GM18520 (cell line): ENCODE measurements around the gene NACA.
"Not testable (repeated sequence)": the region's sequence is repeated elsewhere in the genome, so short reads cannot be mapped to it uniquely, and the experiment has no call there.

Experiments
- ATAC-seq: cut with Tn5 transposase; IDR thresholded peaks from one replicate; pipeline ENCODE4 v1.9.1; 2021; ENCODE audit not compliant: unreplicated experiment

The NACA gene

DNA sequence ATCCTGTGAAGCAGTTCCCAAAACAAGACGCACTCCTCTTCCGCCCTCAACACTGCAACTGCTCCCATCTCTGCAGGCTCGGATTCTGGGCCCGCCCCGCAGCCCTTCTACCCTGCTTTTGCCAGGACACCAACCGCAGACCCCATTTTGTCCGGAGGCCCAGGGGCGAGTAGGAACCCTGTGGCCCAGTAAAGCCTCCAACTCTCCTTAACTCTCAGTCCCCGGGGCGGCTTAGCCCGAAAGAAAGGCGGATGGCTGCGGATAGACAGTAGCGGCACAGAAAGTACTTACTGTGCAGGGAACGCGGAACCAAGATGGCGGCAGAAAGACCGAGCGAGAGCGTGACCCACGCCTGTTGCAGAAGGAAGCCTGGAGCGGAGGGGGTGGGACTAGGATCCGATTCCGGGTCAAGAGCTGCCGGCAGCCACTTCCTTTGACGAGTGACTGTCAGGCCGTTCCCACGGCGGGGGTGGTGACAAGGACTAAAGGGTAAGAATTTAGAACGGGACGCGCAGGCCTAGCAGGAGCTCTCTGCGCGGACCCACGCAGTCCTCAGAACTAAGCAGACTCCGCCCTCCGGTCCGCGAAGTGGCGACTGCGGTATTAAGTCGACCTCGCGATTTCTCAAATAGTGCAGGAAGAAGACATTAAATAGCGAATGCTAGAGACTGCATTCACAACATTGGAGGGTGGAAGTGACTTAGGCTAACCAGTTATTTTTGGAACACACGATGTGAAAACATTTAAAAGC is at the start of gene NACA:
TSS of gene NACA (minus strand) at position 328 of the 751 bp plus-strand sequence. CDS start 778 bp downstream, outside the sequence.
- peak; percentile 93 for ATAC-seq

DNA sequence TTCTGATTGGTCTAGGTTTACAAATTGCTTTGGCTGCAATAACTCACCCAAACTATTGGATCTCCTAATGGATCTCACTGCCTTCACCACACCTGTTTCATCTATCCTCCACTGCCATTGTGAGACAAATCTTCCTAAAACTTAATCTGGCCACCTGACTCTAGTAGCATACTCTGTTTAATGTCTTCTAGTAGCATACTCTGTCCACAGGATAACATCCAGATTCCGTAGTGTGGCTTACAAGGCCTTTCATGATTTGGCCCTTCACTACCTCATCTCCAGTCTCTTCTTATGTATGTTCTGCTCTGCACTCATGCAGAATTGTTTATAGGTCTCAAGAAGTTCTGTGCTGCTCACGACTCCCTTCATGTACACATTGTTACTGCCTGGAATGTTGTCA is 48.0 kb upstream of the NACA start:
- no peak for ATAC-seq

DNA sequence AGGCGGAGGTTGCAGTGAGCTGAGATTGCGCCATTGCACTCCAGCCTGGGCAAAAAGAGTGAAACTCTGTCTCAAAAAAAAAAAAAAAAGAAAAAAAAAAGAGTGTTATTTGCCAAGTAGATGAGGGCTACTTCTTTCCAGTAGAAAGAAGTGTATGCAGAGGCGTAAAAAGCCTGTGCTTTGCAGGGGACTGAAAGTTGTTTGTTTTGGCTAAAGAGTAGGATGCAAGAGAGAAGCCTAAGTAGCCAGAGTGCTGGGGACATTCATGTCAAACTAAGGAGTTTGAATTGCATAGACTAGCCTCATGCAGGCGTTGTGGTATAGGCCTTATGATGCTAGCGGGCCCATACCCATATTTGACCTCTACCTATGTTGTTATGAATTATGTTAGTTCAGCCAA is 47.5 kb upstream of the NACA start:
- ATAC-seq, result no peak

DNA sequence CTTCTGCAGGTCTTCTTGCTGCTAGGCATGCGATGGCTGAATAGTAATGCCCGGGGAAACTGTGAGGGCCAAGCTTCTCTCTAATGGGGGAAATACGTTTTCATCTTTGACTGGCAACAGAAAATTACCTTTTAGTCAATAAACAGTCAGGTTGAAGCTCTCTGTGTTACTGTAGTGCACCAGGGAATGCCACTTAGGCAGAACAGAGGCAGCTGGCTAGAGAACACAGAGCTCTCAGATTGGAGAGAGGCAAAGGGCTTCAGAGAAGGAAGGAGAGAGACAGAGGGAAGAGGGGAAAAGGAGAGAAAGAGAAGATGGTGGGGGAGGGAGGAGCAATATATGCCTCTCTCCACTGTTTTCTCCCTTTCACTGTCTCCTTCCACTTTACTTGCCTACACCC is 44.8 kb upstream of the NACA start:
- ATAC-seq, result no peak

DNA sequence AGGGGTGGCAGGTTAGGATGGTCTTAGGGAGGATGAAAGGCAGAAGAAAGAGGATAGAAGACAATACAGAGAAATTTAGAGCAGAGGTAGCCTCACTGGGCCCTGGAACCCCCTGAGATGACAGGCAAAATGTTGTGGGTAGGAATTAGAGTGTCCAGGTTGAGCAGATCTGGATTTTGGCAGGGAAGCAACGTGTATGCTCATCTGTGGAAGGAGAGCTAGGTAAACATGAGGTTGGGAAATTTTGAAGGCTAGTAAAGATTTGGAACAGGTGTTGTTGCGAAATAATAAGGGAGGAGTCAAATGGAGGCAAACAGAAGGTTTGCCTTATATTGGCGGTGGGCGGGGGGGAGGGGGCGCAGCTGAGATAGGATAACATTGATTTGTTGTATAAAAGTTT is 43.3 kb upstream of the NACA start:
- ATAC-seq, result no peak

DNA sequence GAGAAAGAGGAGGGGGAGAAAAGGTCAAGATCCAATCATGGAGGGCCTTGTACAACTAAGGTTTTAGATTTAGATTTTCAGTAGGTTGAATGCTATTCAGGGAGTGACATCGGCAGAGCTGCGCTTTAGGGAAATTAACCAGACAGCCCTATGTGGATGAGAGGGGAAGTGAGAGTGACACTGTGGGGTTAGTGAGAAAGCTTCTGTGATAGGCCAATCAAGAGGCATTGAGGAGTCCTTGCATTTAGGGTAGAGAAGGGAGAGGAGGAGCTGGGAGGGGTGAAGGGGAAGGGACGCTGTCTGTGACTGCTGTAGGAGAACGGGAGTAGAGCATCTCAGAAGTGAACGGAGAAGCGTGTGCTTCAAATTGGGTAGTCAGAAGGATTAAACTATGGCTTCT is 41.4 kb upstream of the NACA start:
- peak; percentile 94 for ATAC-seq

DNA sequence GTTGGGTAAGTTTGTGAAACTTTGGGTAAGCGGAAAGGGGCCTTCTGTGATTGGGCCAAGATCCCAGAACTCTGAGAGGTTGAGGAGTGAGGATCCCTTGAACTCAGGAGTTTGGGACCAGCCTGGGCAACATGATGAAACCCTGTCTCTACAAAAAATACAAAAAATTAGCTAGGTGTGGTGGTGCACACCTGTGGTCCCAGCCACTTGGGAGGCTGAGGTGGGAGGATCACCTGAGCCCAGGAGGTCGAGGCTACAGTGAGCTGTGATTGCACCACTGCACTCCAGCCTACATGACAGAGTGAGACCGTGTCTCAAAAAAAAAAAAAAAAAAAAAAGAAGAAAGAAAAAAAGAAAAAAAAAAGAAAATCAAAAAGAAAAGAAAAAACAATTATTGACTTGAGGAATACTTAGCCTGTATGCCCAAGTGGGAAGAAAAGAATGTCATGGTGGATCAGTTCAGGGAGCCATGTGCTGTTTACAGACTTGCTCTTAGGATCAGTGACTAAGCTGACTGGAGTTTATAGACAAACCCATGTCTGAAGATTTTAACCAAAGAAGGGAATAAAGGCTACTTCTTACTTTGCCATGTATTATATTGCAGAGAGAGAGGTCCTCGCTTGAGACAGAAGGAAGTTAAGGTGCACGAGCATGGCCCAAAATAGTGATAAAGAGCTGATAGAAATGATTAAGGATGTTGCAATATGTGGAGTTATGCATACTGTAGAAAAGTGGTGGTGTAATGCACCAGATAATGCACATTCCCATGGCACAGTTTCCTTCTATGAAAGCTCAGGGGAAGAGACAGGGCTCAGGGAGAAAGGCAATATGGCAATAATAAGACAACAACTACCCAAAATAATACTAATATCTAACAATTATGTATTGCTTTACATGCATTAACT is 38.9 kb upstream of the NACA start:
- ATAC-seq, result no peak

DNA sequence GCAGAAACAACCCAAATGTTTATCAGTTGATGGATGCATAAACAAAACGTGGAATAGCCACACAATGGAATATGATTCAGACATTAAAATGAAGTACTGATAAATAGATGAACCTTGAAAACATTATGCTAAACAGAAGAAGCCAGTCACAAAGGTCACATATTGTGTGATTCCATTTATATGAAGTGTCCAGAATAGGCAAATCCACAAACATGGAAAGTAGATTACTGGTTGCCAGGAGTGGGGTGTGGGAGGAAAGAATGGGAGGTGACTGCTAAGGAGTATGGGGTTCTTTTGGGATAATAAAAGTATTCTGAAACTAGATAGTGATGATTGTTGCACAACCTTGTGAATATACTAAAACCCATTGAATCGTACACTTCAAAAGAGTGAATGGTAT is 36.7 kb upstream of the NACA start:
- no peak for ATAC-seq

DNA sequence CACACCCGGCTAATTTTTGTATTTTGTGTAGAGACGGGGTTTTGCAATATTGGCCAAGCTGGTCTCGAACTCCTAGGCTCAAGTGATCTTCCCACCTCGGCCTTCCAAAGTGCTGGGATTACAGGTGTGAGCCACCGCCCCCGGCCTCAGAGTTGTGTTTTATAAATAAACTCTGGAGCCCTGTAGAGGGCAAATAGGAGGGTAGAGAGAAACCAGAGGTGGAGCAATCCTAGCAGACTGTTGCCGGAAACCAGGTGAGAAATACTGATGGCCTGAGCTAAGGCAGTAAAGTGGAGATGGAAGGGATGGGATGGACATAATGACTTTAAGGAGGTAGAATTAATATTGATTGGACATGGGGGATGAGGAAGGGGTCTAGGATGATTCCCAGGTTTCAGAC is 35.4 kb upstream of the NACA start:
- no peak for ATAC-seq

DNA sequence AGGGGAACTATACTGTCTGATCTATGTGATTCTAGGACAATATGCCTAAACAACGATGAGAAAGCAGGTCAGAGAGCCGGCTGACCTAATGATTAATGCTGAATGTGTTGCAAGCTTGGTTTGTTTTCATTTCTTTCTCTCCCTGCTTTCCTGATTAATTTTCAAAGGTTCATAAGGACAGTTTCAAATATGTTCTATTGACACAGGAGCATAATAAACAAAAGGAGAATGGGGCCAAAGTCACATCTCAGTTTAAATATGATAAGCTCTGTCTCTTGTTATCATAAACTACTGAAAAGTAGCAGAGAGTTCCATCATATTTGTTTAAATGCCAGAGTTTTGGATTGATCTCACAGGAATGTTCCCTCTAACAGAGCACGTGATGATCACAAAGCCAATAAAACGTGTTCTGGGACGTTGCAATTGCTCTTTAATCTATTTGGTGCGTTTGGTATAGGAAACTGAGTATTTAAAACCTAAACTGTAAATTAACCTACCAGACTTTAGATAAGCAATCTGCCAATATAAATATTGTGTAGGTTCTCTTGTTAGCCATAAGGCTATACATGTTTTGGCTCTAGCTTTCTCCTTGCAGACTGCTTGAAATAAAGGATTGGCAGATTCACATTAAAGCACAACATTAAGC is 34.3 kb upstream of the NACA start:
- ATAC-seq, result no peak

DNA sequence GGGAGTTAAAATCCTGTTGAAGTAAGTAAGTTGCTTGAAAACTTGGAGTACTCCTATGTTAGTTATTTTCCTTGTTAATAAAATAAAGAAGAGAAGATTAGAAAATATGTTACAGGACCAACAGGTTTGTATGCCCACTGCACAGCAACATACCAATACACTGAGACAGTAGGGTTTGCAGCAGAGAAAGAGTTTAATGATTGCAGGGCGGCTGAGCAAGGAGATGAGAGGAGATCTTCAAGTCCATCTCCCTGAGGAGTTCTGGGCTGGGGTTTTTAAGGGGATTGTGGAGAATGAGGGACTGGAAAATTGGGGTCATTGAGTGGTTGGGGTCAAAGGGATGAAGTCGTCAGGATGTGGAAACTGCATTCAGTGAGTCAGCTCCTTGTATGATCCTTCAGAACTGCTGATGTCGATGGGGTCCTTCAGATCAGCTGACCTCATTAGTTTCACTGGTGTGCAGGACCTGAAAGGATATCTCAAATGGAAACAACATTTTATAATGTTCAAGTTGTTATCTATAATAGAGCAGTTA is 33.7 kb upstream of the NACA start:
- ATAC-seq, result no peak

DNA sequence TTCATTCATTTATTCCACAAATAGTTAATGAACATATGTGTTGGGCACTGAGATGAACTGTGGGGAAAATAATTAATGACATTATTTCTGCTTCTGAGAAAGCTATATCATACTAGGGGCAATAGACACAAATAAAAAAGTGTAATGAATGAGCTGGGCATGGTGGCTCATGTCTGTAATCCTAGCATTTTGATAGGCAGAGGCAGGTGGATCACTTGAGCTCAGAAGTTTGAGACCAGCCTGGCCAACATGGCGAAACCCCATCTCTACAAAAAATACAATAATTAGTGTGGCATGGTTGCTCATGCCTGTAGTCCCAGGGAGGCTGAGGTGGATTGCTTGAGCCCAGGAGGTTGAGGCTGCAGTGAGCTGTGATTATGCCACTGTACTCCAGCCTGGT is 32.9 kb upstream of the NACA start:
- not testable (repeated sequence) for ATAC-seq

DNA sequence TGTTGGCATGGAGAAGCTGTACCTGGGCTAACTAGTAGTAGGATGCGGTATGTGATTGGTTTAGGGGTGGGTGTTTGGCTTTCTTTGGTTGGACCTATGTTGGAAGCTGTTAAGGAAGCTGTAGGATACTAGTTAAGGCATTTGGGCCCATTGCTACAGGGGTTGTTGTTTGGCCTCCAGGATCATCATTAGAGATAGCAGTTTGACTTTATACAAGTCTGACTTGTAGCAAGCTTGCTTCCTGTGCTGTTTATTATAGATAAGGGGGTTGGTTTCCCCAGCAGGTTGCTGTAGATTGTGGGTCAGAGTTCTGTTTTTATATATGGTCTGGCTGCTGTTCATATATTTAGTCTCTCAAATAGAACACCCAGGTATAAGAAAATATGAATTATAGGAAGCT is 28.5 kb upstream of the NACA start:
- ATAC-seq, result no peak

DNA sequence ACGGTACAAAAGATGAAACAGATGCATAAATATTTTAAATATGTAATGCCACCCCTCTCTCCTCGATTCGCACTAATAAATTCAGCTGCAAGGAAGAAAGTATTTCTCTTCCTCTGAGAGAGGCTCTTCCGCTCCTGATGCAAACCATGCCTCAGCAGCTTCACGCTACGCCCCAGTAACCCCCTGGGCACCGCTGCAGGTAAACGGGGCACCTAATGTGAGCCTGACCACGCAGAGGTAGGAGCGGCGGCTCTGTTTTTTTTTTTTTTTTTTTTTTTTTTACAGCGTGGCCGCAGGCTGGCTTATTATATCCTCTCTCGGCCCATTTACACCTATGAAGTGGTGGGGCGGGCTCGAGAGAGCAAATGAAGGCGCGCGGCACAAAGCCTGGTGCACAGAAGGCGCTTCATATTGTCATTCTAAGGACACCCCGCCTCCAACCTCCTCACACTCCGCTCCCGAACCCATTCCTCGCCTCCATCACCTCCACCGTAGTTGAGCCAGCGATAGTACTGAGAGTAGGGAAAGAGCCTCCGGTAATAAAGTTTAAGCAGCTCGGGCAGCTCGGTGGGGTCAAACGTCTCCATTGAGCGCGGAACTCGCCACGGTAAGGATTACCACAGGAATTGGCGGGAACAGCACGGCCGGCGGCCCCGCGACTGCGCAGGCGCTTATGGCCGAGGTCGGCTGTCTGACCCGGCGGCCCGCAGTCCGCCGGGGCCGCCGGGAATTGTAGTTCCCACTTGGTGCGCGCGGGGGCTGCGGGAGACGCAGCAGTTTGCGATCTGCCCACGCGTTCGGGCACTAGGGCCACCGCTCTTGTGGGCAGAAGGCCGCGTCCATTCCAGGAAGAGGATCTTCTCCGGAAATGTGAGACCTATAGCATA is 26.9 kb upstream of the NACA start, which contains the start of gene PRIM1:
TSS of gene PRIM1 (minus strand) at position 612 of the 887 bp plus-strand sequence. CDS start at position 587, 25 bp downstream.
- peak; percentile 62 for ATAC-seq

DNA sequence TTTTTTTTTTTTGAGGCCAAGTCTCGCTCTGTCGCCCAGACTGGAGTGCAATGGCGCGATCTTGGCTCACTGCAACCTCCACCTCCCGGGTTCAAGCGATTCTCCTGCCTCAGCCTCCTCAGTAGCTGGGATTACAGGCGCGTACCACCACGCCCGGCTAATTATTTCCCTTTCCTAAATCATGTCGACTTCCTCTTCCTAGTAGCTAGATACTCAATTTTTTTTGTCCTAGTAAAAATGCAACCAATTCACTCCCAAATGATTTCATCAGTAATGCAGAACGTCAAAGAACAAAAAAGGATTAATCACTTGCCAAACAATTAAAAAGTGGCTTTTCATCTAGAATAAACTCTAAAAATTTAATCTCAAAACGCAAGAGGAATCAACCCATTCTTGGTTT is 25.5 kb upstream of the NACA start:
- ATAC-seq, result not testable (repeated sequence)

DNA sequence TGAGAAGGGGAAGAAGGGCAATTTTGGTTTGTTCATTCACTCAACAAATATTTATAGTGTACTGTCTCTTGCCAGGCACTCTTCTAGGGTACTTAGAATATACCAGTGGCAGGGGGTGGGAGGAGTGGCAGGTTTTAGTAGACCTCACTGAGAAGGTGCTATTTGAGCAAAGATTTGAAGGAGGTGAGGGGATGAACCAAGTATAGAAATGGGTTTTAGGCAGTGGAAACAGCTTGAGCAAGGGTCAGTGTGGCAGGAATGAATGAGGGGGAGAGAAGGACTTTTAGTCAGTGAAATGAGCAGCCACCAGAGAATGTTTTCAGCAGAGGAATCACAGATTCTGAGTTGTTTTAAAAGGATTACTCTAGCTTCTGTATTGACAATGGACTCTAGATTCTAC is 24.8 kb upstream of the NACA start:
- no peak for ATAC-seq

DNA sequence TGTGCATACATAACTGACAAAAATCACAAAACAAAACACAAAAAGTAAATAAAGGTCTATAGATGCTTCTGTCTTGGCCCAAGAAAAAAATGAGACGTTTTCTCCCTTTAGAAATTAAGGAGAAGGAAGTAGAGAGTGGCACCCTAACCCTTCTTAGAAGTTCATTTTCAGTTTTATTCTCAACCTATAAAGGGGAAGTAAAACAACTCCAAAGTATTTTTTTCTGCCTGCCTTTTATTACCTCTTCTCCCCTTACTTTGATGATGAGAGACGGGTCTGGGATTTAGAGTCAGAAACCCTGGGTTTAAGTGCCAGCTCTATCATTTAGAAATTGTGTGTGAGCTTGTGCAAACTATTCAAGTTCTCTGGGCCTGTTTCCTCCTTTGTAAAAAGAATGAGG is 24.3 kb upstream of the NACA start:
- no peak for ATAC-seq

DNA sequence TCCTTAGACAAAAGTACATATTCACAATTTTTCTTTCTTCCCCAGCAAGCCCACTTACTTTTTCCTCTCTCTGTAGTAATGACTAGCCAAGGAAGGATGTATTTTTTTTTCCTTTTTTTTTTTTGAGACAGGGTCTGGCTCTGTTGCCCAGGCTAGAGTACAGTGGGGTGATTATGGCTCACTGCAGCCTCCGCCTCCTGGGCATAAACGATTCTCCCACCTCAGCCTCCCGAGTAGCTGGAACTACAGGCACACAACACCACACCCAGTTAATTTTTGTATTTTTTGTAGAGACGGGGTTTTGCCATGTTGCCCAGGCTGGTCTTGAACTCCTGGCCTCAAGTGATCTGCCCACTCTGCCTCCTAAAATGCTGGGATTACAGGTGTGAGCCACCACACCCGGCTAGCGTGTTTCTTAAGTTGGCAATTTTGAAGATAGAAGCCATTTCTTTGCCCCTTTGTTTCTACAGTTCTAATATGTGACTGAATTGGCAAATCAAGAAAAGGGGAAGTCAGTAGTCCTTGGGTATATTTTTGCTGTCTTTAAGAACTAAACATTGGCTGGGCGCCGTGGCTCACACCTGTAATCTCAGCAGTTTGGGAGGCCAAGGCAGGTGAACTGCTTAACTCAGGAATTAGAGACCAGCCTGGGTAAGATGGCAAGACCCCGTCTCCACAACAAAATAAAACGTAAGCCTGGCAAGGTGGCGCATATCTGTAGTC is 3.2 kb upstream of the NACA start:
- no peak for ATAC-seq

DNA sequence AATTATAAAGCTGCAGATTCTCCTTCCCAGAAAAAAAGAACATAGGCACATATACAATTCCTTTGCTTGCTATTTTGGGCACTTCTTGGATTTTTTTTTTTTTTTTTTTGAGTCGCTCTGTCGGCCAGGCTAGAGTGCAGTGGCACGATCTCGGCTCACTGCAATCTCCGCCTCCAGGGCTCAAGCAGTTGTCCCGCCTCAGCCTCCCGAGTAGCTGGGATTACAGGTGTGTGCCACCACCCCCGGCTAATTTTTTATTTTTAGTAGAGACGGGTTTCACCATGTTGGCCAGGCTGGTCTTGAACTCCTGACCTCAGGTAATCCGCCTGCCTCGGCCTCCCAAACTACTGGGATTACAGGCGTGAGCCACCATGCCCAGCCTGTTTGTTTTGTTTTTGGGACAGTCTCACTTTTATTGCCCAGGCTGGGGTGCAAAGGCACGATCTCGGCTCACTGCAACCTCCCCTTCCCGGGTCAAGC is 1.1 kb upstream of the NACA start:
- ATAC-seq, result not testable (repeated sequence)

DNA sequence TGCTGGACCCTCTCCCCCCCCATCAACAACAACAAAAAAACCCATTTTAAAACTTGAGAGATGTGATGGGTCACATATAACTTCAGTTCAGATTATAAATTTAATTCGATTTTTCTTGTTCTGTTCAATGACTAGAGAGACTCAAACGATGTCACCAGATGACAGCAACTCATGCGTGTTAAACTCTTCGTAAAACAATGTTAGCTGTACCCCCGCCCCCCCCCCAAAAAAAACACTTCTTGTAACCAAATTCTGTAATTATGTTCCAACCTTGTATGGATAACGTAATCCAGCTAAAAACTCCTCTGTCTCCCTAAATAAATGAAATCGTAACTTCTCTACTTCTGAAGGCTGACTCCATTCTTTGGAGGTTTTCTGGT is 614 bp upstream of the NACA start:
- no peak for ATAC-seq
